GM12878 (cell line): ENCODE results near the gene METTL8. TPM values are rescaled to one million over a fixed set of nuclear protein-coding genes. Genes with fewer than 3 reads are reported as not detected.

Experiments used
- CREB1 ChIP-seq: IDR thresholded peaks from 2 replicates; pipeline ENCODE4 v1.6.1; 2012; ENCODE audit warnings: low read depth, mild to moderate bottlenecking, inconsistent platforms
- EGR1 ChIP-seq, 2 experiments: IDR thresholded peaks; 1 replicate in 1 of 2; 2 replicates in 1 of 2; pipeline ENCODE4 v1.6.1; 2011 to 2012; ENCODE audit warnings: low read depth in 2 of 2, low read length in 2 of 2, borderline replicate concordance in 1 of 2, mild to moderate bottlenecking in 1 of 2, moderate library complexity in 1 of 2
- ETV6 ChIP-seq, 2 experiments: fragments of 450-650 bp in 1 of 2; IDR thresholded peaks in 1 of 2; conservative IDR thresholded peaks in 1 of 2; 2 replicates each; pipeline ENCODE4 v1.6.1; 2014; ENCODE audit warnings: antibody characterized with exemption in 1 of 2, borderline replicate concordance in 1 of 2, low read depth in 1 of 2, mild to moderate bottlenecking in 1 of 2, moderate library complexity in 1 of 2
- NFIC ChIP-seq: IDR thresholded peaks from 2 replicates; pipeline ENCODE4 v1.6.1; 2012; ENCODE audit warnings: low read depth, mild to moderate bottlenecking, inconsistent platforms, low read length, moderate library complexity
- NFYB ChIP-seq: IDR thresholded peaks from 2 replicates; pipeline ENCODE4 v1.6.1; 2011; ENCODE audit warnings: low read depth, mild to moderate bottlenecking, low read length, improper control_type of control experiment, moderate library complexity; ENCODE audit not compliant: insufficient read depth
- POLR2AphosphoS2 ChIP-seq: IDR thresholded peaks from 2 replicates; pipeline ENCODE4 v1.6.1; 2011; ENCODE audit warnings: low read depth, mild to moderate bottlenecking, low read length, improper control_type of control experiment, moderate library complexity
- RAD51 ChIP-seq: fragments of 450-650 bp; IDR thresholded peaks from 2 replicates; pipeline ENCODE4 v1.6.1; 2016; ENCODE audit warnings: moderate library complexity, mild to moderate bottlenecking, inconsistent platforms
- RCOR1 ChIP-seq: conservative IDR thresholded peaks from 2 replicates; pipeline ENCODE4 v1.6.1; 2012; ENCODE audit warnings: low read depth, low read length, improper control_type of control experiment
- SMAD5 ChIP-seq: IDR thresholded peaks from 2 replicates; pipeline ENCODE4 v1.6.1; 2016; ENCODE audit warnings: antibody characterized with exemption, low read depth
- TCF3 ChIP-seq: IDR thresholded peaks from 2 replicates; pipeline ENCODE4 v1.6.1; 2012; ENCODE audit warnings: low read depth, mild to moderate bottlenecking, low read length, borderline replicate concordance; ENCODE audit not compliant: insufficient read depth
- ZBED1 ChIP-seq: IDR thresholded peaks from 2 replicates; pipeline ENCODE4 v1.6.1; 2016; ENCODE audit warnings: borderline replicate concordance
- polyA plus RNA-seq, 11 experiments: library from polyadenylated mRNA; depleted of rRNA in 4 of 11; unstranded in 6 of 11; stranded (reverse) in 5 of 11; fragments of >200 nt; fragmentation: Nextera tagmentation in 4 of 11; fragmentation: Illumina TruSeq in 1 of 11; extraction: Ambion mirVana in 4 of 11; extraction: Trizol in 1 of 11; gene quantifications; 1 replicate in 1 of 11; 2 replicates in 10 of 11; pipeline versions ENCODE4 v1.2.1 to v1.2.3, GENCODE V29; 2011 to 2016; ENCODE audit warnings: inconsistent platforms in 2 of 11, missing spikeins in 2 of 11, low read depth in 1 of 11
- total RNA-seq, 4 experiments: library from RNA; depleted of rRNA in 3 of 4; stranded (reverse); fragments of >200 nt in 3 of 4; fragmentation: Illumina TruSeq in 1 of 4; extraction: Trizol in 1 of 4; gene quantifications; 2 replicates each; pipeline versions ENCODE4 v1.2.1 to v1.2.3, GENCODE V29; 2013 to 2021
- TF ChIP-seq, protein P1 (sequence below): fragments of 450-650 bp; conservative IDR thresholded peaks from 2 replicates; pipeline ENCODE4 v1.6.1; 2017; ENCODE audit warnings: mild to moderate bottlenecking, moderate library complexity
- TF ChIP-seq, protein P2 (sequence below): fragments of 450-650 bp; IDR thresholded peaks from 2 replicates; pipeline ENCODE4 v1.6.1; 2017; ENCODE audit warnings: mild to moderate bottlenecking, moderate library complexity
- TF ChIP-seq, protein P3 (sequence below): IDR thresholded peaks from 2 replicates; pipeline ENCODE4 v1.6.1; 2012; ENCODE audit warnings: low read depth, low read length, improper control_type of control experiment
- TF ChIP-seq, protein P4 (sequence below): fragments of 150-350 bp; IDR thresholded peaks from 2 replicates; pipeline ENCODE4 v1.6.1; 2016; ENCODE audit warnings: low read depth, low read length
- TF ChIP-seq, protein P5 (sequence below): IDR thresholded peaks from 2 replicates; pipeline ENCODE4 v1.6.1; 2011; ENCODE audit warnings: borderline replicate concordance, low read depth, mild to moderate bottlenecking, moderate library complexity, low read length; ENCODE audit not compliant: insufficient read depth, poor library complexity, severe bottlenecking

The METTL8 gene
- total and polyA plus RNA-seq, 10 of the 15 experiments (the other 5 are each of a cell fraction or from before 2014, with no cell fraction given), result 30.8 to 96.3 (median 51.5) TPM

DNA sequence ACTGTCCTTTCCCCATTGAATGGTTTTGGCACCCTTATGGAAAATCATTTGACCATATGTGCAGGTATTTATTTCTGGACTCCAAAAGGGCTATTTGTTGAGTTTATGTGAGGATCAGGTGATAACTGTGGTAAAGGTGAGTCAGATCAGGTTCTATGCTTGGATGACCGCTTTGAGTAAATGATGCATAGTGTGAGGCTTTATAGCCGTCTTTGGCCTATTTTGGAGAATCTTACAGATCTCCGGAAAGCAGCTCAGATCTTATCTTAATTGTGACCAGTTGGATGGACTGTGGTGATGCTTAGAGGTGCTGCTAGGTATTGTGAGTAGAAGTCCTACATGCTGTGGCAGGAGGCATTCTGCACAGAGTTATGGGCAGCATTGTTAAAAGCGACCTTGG lies 126.2 kb downstream of the METTL8 start (continued):
- no peak for TF ChIP-seq POLR2AphosphoS2
- TF ChIP-seq, protein P1, sequence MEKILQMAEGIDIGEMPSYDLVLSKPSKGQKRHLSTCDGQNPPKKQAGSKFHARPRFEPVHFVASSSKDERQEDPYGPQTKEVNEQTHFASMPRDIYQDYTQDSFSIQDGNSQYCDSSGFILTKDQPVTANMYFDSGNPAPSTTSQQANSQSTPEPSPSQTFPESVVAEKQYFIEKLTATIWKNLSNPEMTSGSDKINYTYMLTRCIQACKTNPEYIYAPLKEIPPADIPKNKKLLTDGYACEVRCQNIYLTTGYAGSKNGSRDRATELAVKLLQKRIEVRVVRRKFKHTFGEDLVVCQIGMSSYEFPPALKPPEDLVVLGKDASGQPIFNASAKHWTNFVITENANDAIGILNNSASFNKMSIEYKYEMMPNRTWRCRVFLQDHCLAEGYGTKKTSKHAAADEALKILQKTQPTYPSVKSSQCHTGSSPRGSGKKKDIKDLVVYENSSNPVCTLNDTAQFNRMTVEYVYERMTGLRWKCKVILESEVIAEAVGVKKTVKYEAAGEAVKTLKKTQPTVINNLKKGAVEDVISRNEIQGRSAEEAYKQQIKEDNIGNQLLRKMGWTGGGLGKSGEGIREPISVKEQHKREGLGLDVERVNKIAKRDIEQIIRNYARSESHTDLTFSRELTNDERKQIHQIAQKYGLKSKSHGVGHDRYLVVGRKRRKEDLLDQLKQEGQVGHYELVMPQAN, result no peak
- TF ChIP-seq, protein P2, sequence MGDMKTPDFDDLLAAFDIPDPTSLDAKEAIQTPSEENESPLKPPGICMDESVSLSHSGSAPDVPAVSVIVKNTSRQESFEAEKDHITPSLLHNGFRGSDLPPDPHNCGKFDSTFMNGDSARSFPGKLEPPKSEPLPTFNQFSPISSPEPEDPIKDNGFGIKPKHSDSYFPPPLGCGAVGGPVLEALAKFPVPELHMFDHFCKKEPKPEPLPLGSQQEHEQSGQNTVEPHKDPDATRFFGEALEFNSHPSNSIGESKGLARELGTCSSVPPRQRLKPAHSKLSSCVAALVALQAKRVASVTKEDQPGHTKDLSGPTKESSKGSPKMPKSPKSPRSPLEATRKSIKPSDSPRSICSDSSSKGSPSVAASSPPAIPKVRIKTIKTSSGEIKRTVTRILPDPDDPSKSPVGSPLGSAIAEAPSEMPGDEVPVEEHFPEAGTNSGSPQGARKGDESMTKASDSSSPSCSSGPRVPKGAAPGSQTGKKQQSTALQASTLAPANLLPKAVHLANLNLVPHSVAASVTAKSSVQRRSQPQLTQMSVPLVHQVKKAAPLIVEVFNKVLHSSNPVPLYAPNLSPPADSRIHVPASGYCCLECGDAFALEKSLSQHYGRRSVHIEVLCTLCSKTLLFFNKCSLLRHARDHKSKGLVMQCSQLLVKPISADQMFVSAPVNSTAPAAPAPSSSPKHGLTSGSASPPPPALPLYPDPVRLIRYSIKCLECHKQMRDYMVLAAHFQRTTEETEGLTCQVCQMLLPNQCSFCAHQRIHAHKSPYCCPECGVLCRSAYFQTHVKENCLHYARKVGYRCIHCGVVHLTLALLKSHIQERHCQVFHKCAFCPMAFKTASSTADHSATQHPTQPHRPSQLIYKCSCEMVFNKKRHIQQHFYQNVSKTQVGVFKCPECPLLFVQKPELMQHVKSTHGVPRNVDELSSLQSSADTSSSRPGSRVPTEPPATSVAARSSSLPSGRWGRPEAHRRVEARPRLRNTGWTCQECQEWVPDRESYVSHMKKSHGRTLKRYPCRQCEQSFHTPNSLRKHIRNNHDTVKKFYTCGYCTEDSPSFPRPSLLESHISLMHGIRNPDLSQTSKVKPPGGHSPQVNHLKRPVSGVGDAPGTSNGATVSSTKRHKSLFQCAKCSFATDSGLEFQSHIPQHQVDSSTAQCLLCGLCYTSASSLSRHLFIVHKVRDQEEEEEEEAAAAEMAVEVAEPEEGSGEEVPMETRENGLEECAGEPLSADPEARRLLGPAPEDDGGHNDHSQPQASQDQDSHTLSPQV, result no peak
- TF ChIP-seq, protein P3, sequence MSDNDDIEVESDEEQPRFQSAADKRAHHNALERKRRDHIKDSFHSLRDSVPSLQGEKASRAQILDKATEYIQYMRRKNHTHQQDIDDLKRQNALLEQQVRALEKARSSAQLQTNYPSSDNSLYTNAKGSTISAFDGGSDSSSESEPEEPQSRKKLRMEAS, result no peak
- no peak for TF ChIP-seq NFYB
- TF ChIP-seq ZBED1, result no peak
- no peak for TF ChIP-seq SMAD5
- TF ChIP-seq RCOR1, result no peak
- no peak for TF ChIP-seq EGR1 (IDR thresholded peaks at IDR 0.05; ENCODE audit: borderline replicate concordance in 1 of 2, low read depth in 2 of 2, low read length in 2 of 2)
- TF ChIP-seq RAD51, result peak; percentile 57; the same call in 1 of the 2 replicates
- TF ChIP-seq, protein P4, sequence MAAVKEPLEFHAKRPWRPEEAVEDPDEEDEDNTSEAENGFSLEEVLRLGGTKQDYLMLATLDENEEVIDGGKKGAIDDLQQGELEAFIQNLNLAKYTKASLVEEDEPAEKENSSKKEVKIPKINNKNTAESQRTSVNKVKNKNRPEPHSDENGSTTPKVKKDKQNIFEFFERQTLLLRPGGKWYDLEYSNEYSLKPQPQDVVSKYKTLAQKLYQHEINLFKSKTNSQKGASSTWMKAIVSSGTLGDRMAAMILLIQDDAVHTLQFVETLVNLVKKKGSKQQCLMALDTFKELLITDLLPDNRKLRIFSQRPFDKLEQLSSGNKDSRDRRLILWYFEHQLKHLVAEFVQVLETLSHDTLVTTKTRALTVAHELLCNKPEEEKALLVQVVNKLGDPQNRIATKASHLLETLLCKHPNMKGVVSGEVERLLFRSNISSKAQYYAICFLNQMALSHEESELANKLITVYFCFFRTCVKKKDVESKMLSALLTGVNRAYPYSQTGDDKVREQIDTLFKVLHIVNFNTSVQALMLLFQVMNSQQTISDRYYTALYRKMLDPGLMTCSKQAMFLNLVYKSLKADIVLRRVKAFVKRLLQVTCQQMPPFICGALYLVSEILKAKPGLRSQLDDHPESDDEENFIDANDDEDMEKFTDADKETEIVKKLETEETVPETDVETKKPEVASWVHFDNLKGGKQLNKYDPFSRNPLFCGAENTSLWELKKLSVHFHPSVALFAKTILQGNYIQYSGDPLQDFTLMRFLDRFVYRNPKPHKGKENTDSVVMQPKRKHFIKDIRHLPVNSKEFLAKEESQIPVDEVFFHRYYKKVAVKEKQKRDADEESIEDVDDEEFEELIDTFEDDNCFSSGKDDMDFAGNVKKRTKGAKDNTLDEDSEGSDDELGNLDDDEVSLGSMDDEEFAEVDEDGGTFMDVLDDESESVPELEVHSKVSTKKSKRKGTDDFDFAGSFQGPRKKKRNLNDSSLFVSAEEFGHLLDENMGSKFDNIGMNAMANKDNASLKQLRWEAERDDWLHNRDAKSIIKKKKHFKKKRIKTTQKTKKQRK, result no peak
- TF ChIP-seq, protein P5, sequence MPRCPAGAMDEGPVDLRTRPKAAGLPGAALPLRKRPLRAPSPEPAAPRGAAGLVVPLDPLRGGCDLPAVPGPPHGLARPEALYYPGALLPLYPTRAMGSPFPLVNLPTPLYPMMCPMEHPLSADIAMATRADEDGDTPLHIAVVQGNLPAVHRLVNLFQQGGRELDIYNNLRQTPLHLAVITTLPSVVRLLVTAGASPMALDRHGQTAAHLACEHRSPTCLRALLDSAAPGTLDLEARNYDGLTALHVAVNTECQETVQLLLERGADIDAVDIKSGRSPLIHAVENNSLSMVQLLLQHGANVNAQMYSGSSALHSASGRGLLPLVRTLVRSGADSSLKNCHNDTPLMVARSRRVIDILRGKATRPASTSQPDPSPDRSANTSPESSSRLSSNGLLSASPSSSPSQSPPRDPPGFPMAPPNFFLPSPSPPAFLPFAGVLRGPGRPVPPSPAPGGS, result no peak
- peak; percentile 94 for TF ChIP-seq NFIC
- no peak; a peak in 1 of 4 replicates for TF ChIP-seq ETV6 (conservative IDR thresholded peaks at IDR 0.05 in 1 of 2, IDR thresholded peaks at IDR 0.05 in 1 of 2; ENCODE audit: borderline replicate concordance in 1 of 2, low read depth in 1 of 2)
- TF ChIP-seq TCF3, result no peak
- TF ChIP-seq CREB1, result peak; percentile 32; the same call in 1 of the 2 replicates
